HG02588 (cell line): ENCODE results near the gene GRIK2.
"Not testable (repeated sequence)": the region's sequence is repeated elsewhere in the genome, so short reads cannot be mapped to it uniquely, and the experiment has no call there.

ENCODE experiments used
- ATAC-seq: cut with Tn5 transposase; IDR thresholded peaks from one replicate; pipeline ENCODE4 v1.9.1; 2021; ENCODE audit warnings: mild to moderate bottlenecking, moderate library complexity; ENCODE audit not compliant: unreplicated experiment

The GRIK2 gene

DNA sequence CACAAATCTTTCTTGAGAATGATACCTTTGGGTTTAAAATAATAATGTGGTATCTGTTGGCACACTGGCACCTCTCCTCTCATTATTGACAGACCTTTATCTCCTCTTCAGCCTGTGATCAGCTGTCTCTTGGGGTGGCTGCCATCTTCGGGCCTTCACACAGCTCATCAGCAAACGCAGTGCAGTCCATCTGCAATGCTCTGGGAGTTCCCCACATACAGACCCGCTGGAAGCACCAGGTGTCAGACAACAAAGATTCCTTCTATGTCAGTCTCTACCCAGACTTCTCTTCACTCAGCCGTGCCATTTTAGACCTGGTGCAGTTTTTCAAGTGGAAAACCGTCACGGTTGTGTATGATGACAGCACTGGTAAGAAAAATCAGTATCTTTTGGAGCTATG lies 232.8 kb downstream of the GRIK2 start:
- no peak for ATAC-seq

DNA sequence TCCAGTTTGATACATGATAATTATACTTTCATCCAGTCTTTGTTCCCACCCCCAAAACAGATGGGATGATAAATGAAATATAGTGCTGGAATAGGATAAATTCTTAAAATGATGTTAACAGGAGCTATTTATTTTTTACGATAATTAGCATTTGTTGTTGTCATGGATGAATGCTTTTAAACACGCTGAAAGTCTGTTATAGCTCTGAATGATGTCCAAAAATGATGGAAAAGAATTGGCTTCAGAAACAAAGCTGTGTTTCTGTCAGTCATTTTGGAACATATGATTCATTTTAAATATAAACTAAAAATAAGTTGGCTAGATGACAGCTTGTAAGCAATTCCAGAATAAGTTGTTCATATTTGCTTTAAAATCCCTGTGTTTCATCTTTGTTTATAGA lies 237.4 kb downstream of the GRIK2 start:
- no peak for ATAC-seq

DNA sequence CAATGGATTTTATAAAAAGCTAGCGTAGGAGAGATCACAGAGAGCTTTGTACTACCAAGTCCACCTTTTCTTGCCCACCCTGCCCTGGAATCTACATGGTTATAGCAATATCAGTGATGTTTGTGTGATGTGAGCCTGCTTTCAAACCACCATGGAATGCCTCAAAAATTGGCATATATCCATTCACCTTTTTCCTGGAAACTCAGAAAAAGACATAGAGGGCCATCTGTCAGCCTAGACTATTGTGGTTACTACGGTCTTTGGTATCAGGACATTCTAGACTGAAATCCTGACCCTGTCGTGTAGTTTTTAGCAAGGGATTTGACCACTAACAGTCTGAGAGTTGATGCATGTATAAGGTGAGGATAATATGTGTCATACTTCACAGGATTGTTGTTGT lies 239.6 kb downstream of the GRIK2 start:
- ATAC-seq = no peak

DNA sequence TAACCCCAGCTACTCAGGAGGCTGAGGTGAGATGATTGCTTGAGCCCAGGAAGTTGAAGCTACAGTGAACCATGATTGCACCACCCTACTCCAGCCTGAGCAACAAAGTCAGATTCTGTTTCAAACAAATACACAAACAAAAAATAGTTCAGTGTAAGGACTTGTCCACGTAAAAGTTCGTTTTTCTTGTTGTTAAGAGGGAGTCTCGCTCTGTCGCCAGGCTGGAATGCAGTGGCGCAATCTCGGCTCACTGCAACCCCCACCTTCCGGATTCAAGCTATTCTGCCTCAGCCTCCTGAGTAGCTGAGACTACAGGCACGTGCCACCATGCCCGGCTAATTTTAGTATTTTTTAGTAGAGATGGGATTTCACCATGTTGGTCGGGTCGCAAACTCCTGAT lies 245.4 kb downstream of the GRIK2 start:
- ATAC-seq = not testable (repeated sequence)

DNA sequence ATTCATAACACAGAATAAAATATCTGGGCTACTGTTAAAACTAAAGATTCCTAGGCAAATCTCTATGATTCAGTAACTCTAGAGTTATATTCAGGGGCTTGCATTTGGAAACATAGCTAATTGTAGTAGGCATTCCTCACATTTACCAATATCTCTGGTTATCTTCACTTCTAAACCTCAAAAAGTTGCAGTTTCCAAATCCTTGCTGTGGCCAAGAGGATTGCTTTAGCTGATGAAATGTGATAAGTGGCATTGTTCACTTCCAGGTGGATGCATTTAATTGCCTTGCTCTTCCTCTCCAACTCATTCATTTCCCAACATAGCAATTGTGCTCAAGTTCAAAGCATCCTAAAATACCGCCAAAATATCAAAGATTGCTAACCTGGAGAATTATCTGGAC lies 246.6 kb downstream of the GRIK2 start:
- no peak for ATAC-seq

DNA sequence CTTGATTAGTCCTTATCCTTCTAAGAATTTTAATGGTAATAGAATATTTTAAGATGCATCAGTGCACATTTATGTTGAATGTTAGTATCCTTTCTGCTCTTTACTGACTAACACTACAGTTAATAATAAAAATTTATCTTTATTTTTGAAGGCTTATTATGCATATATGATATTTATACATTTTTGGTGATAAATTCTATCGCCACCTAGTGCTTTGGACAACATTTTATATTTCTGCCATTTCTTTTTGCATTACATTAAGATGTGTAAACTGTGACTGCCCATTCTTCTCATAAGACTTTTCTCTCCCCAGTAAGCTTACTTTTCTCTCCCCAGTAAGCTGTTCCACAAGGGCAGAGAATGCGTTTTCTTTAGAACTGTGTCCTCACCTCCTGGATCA lies 252.3 kb downstream of the GRIK2 start:
- ATAC-seq = no peak

DNA sequence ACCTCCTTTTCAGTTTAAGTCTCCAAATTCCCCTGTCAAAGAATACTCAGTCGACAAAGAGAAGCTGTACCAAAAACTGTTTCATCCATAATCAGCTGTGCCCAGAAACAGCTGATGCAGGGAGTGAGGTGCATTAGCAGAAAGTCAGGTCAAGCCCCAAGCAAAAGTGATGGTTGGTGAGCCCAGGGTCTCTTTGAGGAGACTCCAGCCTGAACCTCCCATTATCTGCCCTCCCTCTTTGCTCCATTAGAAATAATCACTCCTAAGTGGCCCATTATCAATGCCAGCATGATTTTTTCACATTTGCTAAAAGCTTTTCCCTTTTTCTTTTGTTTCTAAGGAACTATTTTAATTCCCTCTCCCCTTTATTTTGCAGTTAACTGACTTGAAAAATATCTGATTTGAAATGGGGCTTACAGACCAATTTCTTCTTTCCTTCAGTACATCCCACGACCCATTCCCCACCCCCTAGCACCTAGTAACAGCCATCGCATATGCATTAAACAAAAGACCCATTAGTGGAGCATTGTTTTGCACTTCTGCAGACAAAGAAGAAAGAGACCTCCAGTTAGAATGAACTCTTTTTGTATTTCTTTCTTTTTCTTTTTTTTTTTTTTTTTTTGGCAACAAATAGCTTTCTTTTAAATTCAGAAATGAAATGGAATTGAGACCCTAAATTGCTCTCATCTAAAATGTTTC lies 257.0 kb downstream of the GRIK2 start:
- ATAC-seq = no peak

DNA sequence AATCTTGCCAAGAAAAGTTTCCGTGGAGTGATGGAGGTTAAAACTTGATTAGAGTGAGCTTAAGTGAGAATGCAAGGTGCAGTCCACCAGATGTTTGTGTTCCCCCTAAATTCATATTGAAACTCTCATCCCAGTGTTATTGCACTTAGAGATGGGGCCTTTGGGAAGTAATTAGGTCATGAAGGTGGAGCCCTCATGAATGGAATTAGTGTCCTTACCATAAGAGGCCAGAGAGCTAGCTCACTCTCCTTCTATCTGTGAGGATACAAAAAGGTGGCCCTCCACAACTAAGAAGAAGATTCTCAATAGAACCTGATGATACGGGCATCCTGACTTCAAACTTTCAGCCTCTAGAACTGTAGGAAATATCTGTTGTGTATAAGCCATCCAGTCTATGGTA lies 258.6 kb downstream of the GRIK2 start:
- ATAC-seq = no peak

DNA sequence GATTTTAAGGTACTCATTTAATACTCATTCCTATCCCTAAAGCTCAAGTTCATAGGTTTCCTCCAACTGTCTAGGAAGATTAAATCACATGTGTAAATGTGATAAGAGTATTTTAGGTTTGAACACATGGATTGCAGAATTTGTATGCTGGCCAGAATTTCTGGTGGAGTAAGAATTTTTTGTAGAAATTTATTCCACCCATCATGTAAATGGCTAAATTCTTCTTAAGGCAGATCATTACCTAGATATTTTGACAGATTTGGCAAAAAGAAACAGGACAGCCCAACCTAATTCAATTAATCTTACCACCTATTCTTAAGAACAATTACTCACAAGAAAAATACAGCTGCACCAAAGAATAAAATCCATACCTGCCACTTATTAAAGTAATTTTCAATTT lies 261.6 kb downstream of the GRIK2 start:
- no peak for ATAC-seq

DNA sequence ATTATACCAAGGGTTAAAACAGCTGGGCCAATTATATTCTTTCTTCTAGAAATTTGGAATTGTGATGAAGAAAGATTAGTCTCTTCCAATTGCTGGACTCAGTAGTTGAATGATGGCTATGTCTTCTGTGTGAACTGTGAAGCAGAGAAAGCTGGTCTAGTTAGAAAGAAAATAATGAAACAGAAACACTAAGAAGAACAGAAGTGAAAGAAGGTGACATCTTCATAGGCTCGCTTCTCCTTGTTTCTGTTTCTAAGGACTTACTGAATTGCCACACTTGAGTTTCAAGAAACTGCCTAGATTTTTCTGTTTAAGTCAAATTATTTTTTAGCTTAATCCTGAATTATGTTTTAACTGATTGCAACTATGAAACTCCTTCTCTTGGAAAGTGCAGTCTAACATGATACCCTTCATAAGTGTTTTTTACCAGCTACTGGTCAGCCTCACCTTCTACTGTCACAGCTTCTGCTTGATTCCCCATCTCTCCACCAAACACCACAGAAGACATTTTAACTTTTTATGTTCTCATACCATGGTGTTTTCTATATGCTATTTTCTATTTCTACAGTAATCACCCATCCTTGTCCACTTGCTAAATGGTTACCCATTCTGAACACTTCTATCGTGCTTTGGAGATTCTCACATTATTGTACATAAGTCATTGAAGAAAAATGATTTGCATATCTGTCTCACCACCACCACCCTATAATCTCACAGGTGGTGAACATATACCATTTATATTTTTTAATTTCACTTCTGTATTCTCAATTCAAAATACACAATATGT lies 268.8 kb downstream of the GRIK2 start:
- ATAC-seq = peak; percentile 86

DNA sequence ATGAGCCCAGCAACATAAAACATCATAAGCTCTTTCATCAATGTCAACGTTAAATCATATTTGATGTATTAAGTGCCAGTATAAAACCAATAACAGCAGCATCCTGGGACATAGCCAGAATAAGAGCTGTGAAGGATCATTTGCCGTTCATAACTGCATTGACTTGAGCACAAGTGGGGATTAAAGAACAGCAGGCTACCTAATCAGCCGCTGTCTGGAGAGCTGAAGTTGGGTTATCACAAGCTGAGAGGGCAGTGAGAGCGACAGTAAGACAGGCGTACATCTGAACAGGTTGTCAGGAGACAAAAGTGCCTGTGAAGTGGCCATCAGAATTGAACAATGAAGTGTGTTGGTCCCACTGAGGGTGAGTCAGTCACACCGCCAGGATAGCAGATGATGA lies 269.6 kb downstream of the GRIK2 start:
- ATAC-seq = no peak

DNA sequence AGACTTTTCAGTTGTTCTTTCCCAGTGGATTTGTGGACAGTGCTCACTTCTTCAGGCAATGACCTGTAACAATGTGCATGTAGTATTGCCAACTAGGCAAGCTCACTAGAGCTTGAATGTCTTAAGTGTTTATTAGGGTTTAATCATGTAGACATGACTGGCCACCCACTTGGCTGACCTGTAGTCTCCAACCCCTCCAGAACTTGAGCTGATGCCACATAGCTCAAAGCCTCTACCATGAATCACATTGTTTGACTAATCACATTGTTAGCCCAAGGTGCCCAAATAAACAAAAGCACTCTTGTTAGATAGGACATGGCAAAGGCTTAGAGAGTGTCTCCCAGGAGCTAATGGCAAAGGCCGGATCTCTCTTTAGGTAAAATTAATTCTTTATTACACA lies 272.7 kb downstream of the GRIK2 start:
- no peak for ATAC-seq

DNA sequence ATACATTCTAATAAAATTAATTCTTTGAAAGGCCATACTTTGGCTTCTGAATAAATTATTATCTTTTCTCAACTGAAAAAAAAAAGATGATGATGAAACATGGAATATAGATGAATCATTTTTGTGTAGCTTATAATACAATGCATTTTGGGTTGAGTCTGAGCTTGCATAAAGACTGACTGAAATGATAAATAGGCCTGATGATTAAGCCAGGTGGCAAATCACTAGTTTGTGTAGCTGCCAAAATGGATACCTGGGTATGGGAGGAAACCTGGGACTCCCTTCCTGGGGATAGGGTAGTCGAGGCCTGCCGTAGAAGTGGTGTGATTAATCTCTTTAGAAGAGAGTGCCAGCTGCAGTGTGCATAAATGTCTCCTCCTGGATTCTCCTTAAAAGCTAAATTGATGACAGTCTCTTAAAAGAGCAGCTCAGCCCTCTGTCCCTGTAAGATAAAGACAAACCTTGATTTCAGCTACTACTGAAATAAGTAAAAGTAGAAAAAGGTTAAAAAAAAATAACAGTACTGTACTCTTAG lies 275.1 kb downstream of the GRIK2 start:
- no peak for ATAC-seq

DNA sequence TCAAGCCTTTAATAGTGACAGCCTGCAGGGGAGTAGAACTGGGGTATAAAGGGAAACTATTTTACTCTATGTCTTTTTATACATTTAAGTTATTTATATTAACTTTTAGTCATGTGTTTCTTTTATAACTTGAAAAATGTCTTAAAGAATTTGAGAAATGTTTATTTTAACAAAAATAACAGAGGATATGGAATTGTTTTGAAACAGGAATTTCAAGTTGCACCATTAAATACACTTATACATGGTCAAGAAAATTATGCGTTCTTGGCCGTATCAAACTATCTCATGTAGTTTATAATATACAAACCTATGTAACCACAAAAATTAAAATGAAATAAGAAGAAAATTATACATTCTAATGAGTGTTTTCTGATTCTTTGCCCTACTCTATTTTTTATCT lies 282.7 kb downstream of the GRIK2 start:
- no peak for ATAC-seq

DNA sequence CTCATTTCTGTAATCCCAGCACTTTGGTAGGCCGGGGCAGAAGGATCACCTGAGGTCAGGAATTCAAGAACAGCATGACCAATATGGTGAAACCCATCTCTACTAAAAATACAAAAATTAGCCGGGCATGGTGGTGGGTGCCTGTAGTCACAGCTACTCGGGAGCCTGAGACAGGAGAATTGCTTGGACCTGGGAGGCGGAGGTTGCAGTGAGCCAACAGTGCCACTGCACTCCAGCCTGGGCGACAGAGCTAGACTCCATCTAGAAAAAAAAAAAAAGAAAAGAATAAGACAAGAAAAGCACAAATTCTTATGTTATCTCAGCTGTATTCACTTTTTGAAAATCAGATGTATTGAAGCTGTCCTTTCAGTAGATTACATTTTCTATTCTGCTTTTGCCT lies 289.4 kb downstream of the GRIK2 start:
- no peak for ATAC-seq

DNA sequence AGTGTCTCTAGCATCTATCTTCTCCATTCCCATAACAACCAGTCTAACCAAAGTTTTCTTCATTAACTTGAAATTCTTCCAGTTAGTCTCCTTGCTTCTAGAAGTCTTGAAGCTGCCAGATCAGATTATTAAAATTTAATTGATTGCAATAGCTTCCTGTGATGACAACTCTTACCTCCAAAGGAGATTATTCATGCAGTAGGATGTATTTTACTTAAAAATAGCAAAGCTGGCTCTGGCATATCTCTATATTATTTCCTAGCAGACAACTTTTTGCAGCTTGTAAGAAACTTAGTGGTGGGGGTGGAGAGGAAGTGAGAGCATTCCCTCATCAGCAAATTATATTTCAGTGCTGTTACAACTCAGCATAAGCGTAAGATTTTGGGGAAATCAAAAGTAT lies 290.4 kb downstream of the GRIK2 start:
- no peak for ATAC-seq

DNA sequence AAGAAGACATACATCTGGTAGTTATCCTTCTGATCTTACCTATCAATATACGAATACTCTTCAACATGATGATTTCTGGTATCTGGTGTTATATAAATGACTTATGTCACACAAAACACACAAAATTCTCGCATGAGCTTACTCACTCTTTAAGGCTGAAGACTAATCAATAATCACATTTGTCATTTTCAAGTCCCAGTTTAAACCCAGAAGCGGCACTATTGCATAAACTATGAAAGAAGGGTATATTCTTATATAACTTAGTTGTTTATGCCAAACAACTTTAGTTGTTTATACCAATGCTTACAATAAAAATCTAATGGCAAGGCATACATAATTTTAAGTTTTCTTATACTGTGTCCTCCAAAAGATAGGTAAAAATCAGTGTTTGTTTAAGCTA lies 293.1 kb downstream of the GRIK2 start:
- no peak for ATAC-seq

DNA sequence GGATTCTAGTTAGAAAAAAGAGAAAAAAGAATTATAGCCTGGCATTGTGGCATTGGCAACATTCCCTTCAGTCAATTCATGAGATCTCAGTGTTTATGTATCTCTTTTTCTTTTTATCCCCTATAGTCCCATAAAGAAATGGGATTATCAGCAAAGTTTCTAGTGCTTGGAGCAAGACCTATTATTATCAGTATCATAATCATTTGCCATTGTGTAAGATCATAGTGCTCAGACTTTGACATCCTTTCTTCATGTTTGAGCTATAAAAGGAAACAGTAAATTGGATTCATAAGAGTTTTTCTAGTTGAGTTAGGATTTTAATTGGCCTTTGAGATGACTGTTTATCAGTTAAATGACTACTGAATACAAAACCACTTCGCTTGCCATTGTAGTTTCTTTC lies 295.6 kb downstream of the GRIK2 start:
- ATAC-seq = no peak

DNA sequence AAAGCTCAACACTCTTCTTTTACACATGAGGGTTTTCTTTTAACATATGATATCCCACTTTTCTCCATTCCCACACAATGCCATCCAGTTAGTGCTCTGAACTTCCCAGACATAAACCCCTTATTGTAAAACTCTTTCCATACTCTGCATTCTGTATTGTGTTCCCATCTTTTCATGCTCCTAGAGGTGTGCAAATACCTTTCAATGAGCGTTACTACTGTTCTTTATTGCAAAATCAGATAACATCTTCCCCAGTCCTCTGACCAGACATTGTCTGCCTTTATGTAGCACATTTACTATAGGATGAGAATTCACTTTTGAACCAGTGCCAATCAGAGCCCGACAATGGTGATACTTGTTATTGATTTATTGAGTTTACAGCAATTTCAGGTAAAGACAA lies 296.2 kb downstream of the GRIK2 start:
- ATAC-seq = no peak

DNA sequence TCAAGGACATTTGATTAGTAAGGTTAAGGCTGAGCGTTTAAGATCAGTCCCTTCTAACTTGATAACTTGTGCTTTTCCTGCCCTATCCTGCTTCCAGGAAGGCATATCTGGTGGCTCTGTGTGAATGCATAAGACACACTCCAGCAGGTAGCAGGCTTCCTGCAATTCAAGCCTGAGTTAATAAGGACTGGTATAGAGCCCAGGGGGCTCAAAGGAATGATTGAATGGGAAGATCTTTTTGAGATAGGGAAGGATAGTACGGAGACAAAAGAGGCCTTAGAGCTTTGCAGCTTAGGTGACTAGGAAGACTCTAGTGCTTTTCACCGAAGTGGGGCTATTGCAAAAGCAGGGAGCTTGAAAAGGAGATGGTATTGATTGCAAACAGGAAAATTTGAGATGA lies 307.1 kb downstream of the GRIK2 start:
- ATAC-seq = no peak

DNA sequence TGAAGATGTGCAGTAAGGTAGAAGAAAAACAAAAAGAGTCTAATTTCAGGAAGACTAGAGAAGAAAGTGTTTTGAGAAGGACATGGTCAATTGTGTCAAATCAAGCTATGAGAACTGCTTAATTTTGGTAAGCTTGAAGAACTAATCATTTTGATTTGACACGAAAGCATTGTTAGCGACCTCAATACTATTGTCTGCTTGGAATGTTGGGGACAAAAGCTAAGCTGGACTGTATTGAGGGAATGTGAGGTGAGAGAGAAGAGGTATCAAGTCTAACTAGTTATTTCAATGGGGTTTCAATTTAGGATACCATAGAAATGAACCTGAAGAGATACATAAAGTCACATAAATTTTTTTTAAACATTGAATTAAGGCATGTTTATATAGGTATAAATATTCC lies 309.8 kb downstream of the GRIK2 start:
- ATAC-seq = no peak

DNA sequence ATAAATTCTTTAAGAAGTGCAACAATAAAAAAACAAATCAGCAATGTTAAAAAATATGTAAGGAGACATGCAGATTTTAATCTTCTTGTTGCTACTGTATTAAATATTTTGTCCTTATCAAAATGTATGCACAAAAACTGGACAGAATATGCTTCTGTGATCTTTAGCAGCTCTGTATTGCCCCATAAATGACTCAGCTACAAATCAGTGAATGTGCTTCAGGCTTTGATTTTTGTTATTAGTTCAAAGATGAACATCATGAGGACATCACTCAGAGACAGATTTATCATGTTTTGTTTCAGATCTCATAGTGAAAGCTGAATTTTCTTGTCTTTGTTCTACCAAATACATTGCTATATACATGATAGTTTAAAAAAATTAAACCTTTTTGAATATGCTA lies 312.4 kb downstream of the GRIK2 start:
- no peak for ATAC-seq
